ENCODE measurements around the gene AKT1. TPM values are rescaled to one million over a fixed set of nuclear protein-coding genes. Genes with fewer than 3 reads are reported as not detected.

The AKT1 gene
- 100 to 1,000 TPM; 116 to 121 TPM for total RNA-seq

DNA sequence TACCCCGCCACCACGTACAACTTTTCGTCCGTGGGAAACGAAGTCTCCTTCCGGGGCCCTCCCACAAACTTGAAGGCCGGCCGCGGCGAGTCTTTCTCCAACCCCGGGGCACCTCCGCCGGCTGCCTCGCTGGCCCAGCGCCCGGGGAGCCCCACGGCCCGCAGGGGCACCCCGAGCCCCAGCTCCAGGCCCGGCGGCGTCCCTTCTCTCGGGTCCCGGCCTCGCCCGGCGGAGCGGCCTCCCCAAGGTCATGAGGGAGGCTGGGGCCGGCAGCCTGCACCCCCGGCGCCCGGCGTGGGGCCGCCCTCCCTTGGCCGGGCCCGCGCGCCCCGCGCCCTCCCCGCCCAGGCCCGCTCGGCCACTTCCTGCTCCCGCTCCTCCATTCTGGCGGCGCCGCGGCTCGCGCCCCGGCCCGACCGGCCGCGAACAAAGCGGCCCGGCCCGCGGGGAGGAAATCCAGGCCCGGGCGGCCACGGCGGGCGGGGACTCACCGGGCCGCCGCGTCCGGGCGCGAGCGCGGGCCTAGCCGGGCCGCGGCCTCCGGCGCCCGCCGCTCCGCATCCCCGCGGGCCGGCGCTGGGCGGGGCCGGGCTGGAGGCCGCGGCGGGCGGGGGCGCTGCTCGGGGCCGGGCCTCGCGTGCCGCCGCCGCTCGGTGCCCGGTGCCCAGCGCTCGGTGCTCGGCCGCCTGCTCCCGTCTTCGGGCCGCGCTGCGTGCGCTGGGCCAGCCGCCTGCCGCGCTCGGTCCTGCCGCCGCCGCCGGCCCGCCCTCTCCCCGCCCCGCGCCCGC is at the start of gene AKT1:
Gene AKT1, minus strand, starts transcription at position 756 of the 788 bp plus-strand sequence. CDS start 3,105 bp downstream, outside the sequence.
- CTCF ChIA-PET: interaction anchor here (0.6 to 1.8 kb wide), 5 partner anchors 24 to 38 kb away, joined by 3 to 6 read pairs (median 4); no protein-coding TSS in a partner anchor
- Mint-ChIP-seq H3K36me3 (ENCODE audit: low read depth) (no peaks in the 10 kb centered on the region), H3K9me3 (no peaks in the 10 kb centered on the region), H3K4me1 (ENCODE audit: low read depth) (peaks cover 31% of the 10 kb centered on the region), H3K27me3 (no peaks in the 10 kb centered on the region), H3K27ac (peak within 1 kb of the TSS; percentile 81), H3K4me3 (peak within 1 kb of the TSS; percentile 89)
- ATAC-seq (peak; percentile 33), DNase-seq (peak; percentile 31)
- POLR2A ChIA-PET: interaction anchor here (1.1 to 1.7 kb wide), 2 partner anchors 11 to 31 kb away, joined by 3 to 5 read pairs; no protein-coding TSS in a partner anchor
- intact Hi-C loops (cut with micrococcal nuclease): no loop called here
- TF ChIP-seq, protein P1, sequence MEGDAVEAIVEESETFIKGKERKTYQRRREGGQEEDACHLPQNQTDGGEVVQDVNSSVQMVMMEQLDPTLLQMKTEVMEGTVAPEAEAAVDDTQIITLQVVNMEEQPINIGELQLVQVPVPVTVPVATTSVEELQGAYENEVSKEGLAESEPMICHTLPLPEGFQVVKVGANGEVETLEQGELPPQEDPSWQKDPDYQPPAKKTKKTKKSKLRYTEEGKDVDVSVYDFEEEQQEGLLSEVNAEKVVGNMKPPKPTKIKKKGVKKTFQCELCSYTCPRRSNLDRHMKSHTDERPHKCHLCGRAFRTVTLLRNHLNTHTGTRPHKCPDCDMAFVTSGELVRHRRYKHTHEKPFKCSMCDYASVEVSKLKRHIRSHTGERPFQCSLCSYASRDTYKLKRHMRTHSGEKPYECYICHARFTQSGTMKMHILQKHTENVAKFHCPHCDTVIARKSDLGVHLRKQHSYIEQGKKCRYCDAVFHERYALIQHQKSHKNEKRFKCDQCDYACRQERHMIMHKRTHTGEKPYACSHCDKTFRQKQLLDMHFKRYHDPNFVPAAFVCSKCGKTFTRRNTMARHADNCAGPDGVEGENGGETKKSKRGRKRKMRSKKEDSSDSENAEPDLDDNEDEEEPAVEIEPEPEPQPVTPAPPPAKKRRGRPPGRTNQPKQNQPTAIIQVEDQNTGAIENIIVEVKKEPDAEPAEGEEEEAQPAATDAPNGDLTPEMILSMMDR (IDR thresholded peaks at IDR 0.05): no peak

DNA sequence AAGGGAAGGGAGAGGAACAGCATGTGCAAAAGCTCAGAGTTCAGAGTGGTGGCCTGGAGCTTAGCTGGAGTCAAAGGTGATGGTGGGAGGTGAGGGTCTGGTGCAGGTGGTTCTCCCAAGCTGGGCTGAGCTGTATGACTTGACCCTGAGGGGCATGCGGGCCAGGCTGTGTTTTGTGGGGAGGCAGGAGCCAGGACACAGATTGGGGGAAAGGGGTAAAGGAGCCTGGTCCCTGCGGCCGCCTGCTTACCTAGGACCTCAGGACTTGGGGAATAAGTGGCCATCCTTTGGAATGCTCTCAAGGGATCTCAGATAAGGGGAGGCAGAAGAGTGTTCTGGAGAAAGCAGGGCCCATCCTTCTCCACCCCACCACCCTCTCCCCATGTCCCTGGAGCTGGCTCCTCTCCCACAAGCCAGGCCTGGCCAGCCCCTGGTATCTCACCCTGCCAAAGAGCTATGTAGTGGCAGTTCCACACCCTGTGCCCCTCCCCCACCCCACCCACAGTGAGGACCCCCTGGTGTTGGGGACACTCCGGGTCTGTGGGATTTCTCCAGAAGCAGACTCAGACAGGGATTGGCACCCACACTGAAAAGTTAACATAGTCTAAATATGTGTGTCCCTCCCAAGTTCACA is 49.6 kb upstream of the AKT1 start:
- Mint-ChIP-seq H3K27me3 (peaks cover 42% of the 10 kb centered on the region), H3K4me3 (no peak overlapping the region), H3K9me3 (no peaks in the 10 kb centered on the region), H3K27ac (no peak overlapping the region), H3K36me3 (ENCODE audit: low read depth) (no peaks in the 10 kb centered on the region), H3K4me1 (ENCODE audit: low read depth) (peaks cover 4% of the 10 kb centered on the region)
- intact Hi-C loops (cut with micrococcal nuclease): no loop called here
- ATAC-seq: no peak
- CTCF ChIA-PET: interaction anchor here (1.3 to 1.6 kb wide), 2 partner anchors 14 to 18 kb away, joined by 3 to 4 read pairs; no protein-coding TSS in a partner anchor
- POLR2A ChIA-PET: no interaction called here
- TF ChIP-seq, protein P1 (IDR thresholded peaks at IDR 0.05): no peak
- DNase-seq: no peak

DNA sequence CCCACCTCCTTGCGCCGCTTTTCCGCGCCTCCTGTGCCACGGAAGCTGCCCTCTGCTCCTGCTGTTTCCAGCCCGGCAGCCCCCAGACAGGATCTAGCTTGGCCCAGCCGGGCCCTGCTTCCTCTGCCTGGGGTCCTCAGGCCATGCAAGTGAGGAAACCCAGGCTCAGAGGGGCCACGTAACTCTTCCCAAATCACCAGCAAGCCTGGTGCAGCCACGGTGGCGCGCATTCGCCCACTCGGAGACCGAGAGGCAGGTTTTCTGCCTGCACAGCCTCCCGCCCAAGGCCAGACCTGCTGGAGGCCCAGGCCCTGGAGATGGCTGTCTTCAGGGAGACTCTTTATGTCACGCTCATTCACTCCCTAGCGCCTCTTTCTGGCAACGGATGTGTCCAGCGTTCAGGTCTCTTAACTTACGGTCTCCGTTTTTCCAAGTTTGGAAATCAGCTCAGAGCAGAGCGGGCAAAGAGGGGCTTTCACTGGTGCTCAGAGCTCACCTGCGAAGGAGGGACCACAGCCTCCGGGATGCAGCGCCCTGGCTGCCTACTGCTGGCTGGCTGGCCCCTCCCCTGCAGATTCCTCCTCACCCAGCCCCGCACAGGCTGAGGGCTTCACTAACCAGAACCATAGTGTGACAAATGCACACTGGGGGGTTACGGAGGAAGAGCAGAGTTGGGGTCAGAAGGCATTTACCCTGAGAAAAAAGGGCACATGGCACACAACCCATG is 48.9 kb upstream of the AKT1 start:
- ChIA-PET CTCF (no interaction called here), POLR2A (no interaction called here)
- Mint-ChIP-seq H3K9me3 (no peaks in the 10 kb centered on the region), H3K36me3 (ENCODE audit: low read depth) (no peaks in the 10 kb centered on the region), H3K4me3 (no peak overlapping the region), H3K4me1 (ENCODE audit: low read depth) (peaks cover 4% of the 10 kb centered on the region), H3K27me3 (peaks cover 43% of the 10 kb centered on the region), H3K27ac (no peak overlapping the region)
- ATAC-seq (no peak), DNase-seq (no peak)
- intact Hi-C loops (cut with micrococcal nuclease): no loop called here
- TF ChIP-seq, protein P1 (IDR thresholded peaks at IDR 0.05): no peak

DNA sequence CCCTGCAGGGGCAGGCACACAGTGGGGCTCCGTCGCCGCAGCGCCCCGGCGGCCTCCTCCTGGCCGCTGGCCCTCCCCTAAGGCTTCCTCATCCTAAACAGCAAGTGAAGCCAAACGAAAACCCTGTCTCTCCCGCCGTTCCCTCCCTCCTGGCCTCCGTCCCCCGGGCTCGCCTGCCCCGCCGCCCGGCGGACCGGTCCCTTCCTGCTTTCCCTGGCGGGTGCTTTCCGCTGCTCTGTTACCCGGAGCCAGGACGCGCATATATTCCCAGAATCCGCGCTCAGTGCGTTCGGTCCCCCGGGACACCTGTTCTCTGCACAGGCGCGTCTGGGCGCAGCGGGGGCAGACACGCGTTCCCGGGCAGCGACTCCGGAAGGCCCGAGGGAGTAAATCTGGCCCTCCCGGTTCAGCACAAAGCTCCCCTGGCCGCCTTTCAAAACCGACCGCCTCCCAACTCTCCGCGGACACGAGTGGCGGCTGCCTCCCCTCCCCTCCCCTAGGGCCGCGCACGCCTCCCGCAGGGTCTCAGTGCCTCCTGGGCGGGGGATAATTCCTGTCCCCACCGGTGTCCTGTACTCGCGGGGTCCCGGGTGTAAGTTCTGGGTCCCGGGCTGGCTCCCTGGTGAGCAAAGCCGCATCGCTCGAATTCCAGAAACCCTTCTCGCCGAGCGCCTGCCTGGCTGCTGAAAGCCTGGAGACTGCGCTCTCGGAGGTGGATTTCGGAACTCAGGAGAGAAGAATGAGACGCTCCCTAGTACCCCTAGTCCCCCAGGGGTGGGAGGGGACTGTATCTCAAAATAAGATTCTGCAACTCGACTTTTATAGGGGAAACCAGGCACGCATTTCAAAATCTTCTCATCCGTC is 48.1 kb upstream of the AKT1 start:
- no peaks in the 10 kb centered on the region for H3K36me3 Mint-ChIP-seq (ENCODE audit: low read depth)
- POLR2A ChIA-PET: no interaction called here
- peaks cover 43% of the 10 kb centered on the region for H3K27me3 Mint-ChIP-seq
- TF ChIP-seq, protein P1 (IDR thresholded peaks at IDR 0.05): no peak
- no peaks in the 10 kb centered on the region for H3K9me3 Mint-ChIP-seq
- peaks cover 4% of the 10 kb centered on the region for H3K4me1 Mint-ChIP-seq (ENCODE audit: low read depth)
- DNase-seq (no peak), ATAC-seq (no peak)
- H3K4me3 Mint-ChIP-seq: no peak overlapping the region
- CTCF ChIA-PET: no interaction called here
- no peak overlapping the region for H3K27ac Mint-ChIP-seq
- intact Hi-C loops (cut with micrococcal nuclease): no loop called here
